ENCODE measurements around the gene SLC9A5.

The SLC9A5 gene

DNA sequence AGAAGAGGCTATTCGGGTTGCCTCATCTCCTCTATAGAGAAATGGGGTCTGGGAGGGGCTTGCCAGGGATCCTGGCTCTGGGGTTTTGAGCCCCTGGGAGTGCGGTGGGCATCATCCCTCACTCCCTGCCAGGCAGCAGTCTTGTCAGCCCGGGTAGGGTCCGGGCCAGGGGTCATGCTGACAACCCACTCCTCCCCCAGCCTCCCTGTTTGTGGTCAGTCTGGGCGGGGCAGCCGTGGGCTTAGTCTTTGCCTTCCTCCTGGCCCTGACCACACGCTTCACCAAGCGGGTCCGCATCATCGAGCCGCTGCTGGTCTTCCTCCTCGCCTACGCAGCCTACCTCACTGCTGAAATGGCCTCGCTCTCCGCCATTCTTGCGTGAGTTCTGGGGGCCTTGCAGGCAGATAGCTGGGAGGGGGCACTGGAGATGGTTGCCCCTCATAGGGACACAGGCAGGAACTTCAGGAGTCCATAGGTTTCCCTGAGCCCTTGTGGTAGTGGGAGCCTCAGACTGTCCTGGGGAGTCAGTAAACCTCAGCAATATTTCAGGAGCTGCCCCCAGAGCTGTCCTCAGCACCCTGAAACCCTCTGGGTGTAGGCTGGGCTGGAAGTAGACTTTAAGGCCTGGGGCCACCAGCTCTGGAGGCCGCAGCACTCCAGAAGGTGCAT, 6.9 kb downstream of the SLC9A5 start:
- no peak for DNase-seq
- no peaks in the 10 kb centered on the region for H3K4me1 Mint-ChIP-seq (ENCODE audit: low read depth)
- H3K27ac Mint-ChIP-seq: no peak overlapping the region
- no peaks in the 10 kb centered on the region for H3K9me3 Mint-ChIP-seq
- H3K27me3 Mint-ChIP-seq: peaks cover 3% of the 10 kb centered on the region
- H3K4me3 Mint-ChIP-seq: no peak overlapping the region
- H3K36me3 Mint-ChIP-seq (ENCODE audit: low read depth): peaks cover 2% of the 10 kb centered on the region

DNA sequence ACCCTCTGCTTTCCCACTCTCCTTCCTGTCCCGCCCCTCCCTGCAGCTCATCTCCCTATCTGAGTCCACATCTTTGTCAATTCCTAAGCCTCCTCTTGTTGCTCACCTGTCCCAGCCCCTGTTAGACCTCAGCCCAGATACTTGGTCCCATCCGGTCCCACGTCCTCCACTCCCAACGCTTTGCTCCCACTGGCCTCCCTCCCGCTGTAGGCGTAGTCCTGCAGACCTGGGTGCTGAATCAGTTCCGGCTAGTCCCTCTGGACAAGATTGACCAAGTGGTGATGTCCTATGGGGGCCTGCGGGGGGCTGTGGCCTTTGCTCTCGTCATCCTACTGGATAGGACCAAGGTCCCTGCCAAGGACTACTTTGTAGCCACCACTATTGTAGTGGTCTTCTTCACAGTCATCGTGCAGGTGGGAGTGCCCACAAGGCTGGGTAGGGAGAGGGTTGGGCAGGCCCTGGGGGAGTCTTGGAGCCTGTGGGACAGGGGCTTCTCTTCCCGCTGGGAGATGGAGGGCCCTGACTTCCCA, 8.0 kb downstream of the SLC9A5 start:
- peaks cover 3% of the 10 kb centered on the region for H3K27me3 Mint-ChIP-seq
- no peak overlapping the region for H3K27ac Mint-ChIP-seq

DNA sequence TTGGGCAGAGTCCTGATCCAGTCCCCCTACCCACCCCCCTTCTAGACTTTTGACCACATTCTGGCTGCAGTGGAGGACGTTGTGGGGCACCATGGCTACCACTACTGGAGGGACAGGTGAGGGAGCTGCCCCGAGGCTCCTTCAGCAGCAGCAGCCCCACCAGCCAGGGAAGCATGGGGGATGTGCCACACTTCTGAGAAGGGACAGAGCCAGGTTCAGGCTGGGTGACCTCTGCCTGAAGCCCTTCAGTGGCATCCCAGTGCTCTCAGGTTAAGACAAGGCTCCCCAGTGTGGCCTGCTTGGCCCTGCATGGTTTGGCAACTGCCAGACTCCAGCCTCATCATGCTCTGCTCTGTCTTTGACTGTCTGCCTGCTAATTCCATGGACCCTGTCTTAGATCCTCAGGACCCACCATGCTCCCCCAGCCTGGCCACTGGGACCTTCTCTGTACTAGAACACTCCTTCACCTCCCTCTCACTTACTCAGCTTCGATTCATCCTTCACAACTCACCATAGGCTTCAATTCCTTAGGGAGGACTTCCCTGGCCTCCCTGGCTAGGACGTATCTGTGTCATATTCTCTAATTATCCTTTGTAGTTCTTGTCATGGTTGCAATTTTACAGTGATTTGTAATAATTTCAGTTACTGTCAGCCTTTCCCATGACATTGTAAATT, 8.8 kb downstream of the SLC9A5 start:
- H3K27me3 Mint-ChIP-seq: peaks cover 3% of the 10 kb centered on the region
- H3K4me1 Mint-ChIP-seq (ENCODE audit: low read depth): peaks cover 2% of the 10 kb centered on the region
- no peaks in the 10 kb centered on the region for H3K9me3 Mint-ChIP-seq
- peaks cover 2% of the 10 kb centered on the region for H3K36me3 Mint-ChIP-seq (ENCODE audit: low read depth)
- H3K27ac Mint-ChIP-seq: no peak overlapping the region
- H3K4me3 Mint-ChIP-seq: no peak overlapping the region
- no peak for DNase-seq

More for the DNA sequence above, 8.0 kb downstream of the SLC9A5 start:
- Mint-ChIP-seq H3K4me1 (ENCODE audit: low read depth) (peaks cover 2% of the 10 kb centered on the region), H3K9me3 (no peaks in the 10 kb centered on the region), H3K4me3 (no peak overlapping the region), H3K36me3 (ENCODE audit: low read depth) (peaks cover 2% of the 10 kb centered on the region)
- no peak for DNase-seq

DNA sequence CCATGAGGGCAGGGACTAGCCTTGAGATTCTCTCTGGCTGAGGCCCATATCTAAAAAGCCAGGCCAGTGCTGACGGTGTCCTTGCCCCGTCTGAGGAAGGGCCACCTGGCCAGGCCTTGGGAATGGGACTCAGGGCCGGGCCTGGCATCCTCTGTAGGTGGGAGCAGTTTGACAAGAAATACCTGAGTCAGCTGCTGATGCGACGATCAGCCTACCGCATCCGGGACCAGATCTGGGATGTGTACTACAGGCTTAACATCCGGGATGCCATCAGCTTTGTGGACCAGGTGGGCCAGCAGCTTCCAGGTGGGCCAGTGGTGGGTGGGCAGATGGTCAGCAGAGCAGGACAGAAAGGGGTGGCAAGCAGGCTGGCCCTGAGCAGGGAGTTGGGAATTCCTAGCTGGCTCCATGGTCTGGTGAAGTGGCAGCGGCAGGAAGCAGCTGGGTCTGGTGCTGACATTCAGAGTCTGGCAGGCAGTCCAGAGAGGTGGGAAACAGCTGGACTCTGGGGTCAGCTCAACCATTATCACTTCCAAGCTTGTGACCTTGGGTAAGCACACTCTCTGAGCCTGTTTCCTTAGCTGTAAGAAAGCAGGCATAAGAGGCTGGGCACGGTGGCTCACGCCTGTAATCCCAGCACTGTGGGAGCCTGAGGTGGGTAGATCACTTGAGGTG, 9.5 kb downstream of the SLC9A5 start:
- Mint-ChIP-seq H3K9me3 (no peaks in the 10 kb centered on the region), H3K27ac (no peak overlapping the region), H3K4me1 (ENCODE audit: low read depth) (peaks cover 2% of the 10 kb centered on the region), H3K27me3 (peaks cover 3% of the 10 kb centered on the region), H3K4me3 (no peak overlapping the region), H3K36me3 (ENCODE audit: low read depth) (peaks cover 2% of the 10 kb centered on the region)
- DNase-seq: no peak

DNA sequence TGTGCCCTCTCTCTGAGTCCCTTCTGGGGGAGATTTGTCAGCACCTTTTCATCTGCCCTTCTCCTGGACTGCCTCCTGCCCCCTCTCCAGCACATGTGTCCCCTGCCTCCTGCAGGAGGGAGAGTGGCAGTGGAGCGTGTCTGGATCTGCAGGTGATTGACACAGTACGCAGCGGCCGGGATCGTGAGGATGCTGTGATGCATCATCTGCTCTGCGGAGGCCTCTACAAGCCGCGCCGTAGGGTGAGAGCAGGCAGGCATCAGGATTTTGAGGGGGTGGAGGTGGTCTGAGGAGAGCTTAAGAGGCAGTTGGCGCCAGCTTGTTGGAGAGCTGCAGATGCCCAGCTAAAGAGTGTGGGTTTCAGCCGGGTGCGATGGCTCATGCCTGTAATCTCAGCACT, 10.9 kb downstream of the SLC9A5 start:
- no peak for DNase-seq
- H3K27ac Mint-ChIP-seq: no peak overlapping the region
- H3K9me3 Mint-ChIP-seq: no peaks in the 10 kb centered on the region
- H3K4me3 Mint-ChIP-seq: no peak overlapping the region
- peaks cover 2% of the 10 kb centered on the region for H3K4me1 Mint-ChIP-seq (ENCODE audit: low read depth)
- H3K27me3 Mint-ChIP-seq: peaks cover 3% of the 10 kb centered on the region
- H3K36me3 Mint-ChIP-seq (ENCODE audit: low read depth): peaks cover 2% of the 10 kb centered on the region

DNA sequence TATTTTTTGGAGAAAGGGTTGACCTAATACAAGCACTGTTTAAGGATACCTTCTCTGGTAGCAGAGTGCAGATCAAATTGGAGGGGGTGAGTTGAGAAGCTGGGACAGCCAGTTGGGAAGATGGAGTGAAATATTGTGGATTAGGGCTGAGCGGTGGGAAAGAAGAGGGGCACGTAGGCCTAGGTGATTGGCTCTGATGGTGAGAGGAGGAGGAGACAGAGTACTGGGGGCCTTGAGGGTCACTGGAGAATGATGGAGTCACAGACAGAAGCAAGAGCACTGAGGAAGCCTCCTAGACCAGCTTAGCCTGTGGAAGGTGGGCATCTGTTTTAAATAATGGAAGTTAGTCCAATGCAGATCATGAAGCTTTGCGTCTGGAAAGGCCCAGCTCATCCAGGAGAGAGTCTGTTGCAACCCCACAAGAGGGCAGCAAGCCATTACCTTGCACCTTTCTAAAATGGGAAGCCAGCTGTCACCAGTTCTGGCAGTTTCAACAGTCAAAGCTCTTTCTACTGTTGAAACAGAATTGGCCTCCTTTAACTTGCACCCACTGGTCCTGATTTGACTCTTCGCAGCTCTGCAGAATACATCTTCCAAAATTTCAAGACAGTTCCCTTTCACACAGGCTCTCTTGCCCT, 11.8 kb downstream of the SLC9A5 start:
- H3K4me3 Mint-ChIP-seq: no peak overlapping the region
- H3K27ac Mint-ChIP-seq: no peak overlapping the region
- H3K4me1 Mint-ChIP-seq (ENCODE audit: low read depth): peaks cover 2% of the 10 kb centered on the region
- H3K9me3 Mint-ChIP-seq: no peaks in the 10 kb centered on the region
- DNase-seq: no peak
- peaks cover 3% of the 10 kb centered on the region for H3K27me3 Mint-ChIP-seq
- H3K36me3 Mint-ChIP-seq (ENCODE audit: low read depth): no peaks in the 10 kb centered on the region

DNA sequence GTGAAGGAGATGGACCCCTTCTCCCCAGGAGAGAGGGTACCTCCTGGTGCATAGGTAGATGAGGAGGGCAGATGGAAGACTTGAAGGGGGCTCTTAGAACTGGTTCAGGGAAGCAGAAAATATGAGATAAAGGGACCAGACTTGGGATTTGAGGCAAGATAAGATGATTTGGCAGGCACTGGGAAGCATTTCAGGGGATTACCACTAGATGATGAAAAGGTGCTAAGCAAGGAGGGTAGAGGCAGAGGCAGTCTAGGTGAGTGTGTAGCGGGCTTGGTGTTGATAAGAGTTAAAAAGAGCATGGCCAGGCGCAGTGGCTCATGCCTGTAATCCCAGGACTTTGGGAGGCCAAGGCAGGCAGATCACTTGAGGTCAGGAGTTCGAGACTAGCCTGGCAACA, 14.4 kb downstream of the SLC9A5 start:
- Mint-ChIP-seq H3K36me3 (ENCODE audit: low read depth) (no peaks in the 10 kb centered on the region), H3K4me1 (ENCODE audit: low read depth) (peaks cover 2% of the 10 kb centered on the region), H3K9me3 (no peaks in the 10 kb centered on the region), H3K27ac (no peak overlapping the region), H3K4me3 (no peak overlapping the region), H3K27me3 (peaks cover 3% of the 10 kb centered on the region)
- DNase-seq: no peak

DNA sequence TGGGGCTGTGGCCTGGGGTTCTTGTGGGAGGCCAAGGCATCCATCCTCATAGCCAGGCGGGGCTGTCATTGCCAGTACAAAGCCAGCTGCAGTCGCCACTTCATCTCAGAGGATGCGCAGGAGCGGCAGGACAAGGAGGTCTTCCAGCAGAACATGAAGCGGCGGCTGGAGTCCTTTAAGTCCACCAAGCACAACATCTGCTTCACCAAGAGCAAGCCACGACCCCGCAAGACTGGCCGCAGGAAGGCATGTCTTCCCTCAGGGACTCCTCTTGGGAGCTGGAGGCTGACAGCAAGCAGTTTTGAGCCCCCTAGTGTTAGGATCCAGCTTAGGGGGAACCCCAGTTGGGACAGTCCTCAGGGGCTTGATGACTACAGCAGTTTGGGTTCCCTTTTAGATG, 15.5 kb downstream of the SLC9A5 start:
- DNase-seq: no peak
- Mint-ChIP-seq H3K36me3 (ENCODE audit: low read depth) (no peaks in the 10 kb centered on the region), H3K27me3 (peaks cover 3% of the 10 kb centered on the region), H3K4me3 (no peak overlapping the region), H3K4me1 (ENCODE audit: low read depth) (peaks cover 2% of the 10 kb centered on the region), H3K27ac (no peak overlapping the region), H3K9me3 (no peaks in the 10 kb centered on the region)

DNA sequence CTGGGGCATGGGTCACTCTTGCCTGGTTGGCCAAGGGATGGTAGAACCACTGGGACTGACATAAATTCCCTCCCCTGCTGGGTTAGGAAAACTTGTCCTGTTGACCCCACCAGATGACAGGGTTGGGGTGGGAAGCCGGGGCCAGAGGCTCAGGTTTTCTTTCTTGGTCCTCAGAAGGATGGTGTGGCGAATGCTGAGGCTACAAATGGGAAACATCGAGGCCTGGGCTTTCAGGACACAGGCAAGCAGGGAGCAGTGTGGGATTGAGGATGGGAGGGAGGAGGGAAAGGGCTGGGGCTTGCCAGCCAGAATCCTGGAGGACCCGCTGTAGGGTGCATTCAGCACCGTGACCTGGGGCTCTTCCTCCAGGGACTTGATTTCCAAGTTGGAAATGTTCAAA, 16.1 kb downstream of the SLC9A5 start:
- H3K36me3 Mint-ChIP-seq (ENCODE audit: low read depth): no peaks in the 10 kb centered on the region
- H3K4me1 Mint-ChIP-seq (ENCODE audit: low read depth): peaks cover 2% of the 10 kb centered on the region
- no peak for DNase-seq
- no peaks in the 10 kb centered on the region for H3K27me3 Mint-ChIP-seq
- no peaks in the 10 kb centered on the region for H3K9me3 Mint-ChIP-seq
- H3K4me3 Mint-ChIP-seq: no peak overlapping the region
- no peak overlapping the region for H3K27ac Mint-ChIP-seq

DNA sequence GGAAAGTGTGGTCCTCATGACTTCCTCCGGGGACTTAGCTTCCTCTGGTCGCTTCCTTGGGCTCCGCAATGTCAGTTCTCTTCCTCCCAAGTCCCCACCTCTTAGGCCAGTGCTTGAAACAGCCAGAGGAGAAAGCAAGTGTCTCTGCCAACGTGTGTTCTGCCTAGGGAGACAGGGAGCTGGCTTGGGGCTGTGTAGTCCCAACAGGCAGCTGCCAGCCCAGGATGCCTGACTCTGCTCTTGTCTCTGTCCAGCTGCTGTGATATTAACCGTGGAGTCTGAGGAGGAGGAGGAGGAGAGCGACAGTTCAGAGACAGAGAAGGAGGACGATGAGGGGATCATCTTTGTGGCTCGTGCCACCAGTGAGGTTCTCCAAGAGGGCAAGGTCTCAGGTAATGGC, 17.1 kb downstream of the SLC9A5 start:
- Mint-ChIP-seq H3K9me3 (no peaks in the 10 kb centered on the region), H3K4me3 (no peak overlapping the region), H3K4me1 (ENCODE audit: low read depth) (peaks cover 1% of the 10 kb centered on the region), H3K27ac (no peak overlapping the region), H3K36me3 (ENCODE audit: low read depth) (no peaks in the 10 kb centered on the region), H3K27me3 (no peaks in the 10 kb centered on the region)
- no peak for DNase-seq

DNA sequence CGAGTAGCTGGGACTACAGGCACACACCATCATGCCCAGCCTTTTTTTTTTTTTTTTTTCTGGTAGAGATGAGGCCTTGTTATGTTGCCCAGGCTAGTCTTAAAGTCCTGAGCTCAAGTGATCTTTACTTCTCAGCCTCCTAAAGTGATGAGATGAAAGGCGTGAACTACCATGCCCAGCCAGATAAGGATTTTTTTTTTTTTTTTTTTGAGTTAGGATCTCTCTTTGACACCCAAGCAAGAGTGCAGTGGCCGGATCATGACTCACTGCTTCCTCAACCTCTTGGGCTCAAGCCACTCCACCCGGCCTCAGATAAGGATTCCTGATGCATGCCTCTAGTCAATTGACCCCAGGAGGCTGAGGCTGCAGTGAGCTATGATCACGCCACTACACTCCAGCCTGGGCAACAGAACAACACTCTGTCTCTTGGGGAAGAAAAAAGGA, 19.4 kb downstream of the SLC9A5 start:
- Mint-ChIP-seq H3K4me1 (ENCODE audit: low read depth) (no peaks in the 10 kb centered on the region), H3K27ac (no peak overlapping the region), H3K9me3 (no peaks in the 10 kb centered on the region), H3K4me3 (no peak overlapping the region), H3K27me3 (no peaks in the 10 kb centered on the region), H3K36me3 (ENCODE audit: low read depth) (peaks cover 6% of the 10 kb centered on the region)
- no peak for DNase-seq

DNA sequence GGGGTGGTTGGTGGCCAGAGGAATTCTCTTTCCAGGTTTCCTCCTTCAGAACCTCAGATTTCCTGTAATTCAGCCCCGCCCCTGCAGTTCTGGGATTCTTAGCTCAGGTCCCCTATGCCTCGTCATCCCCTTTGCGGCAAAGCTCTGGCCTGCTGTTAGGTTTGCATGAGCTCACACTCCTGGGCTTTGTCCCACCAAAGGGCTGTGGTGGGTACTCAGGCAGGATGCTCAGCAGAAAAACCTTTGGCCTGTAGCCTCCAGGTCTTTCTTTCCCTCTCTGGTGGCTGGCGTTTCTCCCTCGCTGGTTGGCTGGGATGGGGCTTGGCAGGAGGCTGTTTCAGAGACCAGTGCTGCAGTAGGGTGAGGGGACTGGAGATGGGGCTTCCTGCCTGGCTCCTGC, 21.0 kb downstream of the SLC9A5 start:
- H3K4me1 Mint-ChIP-seq (ENCODE audit: low read depth): no peaks in the 10 kb centered on the region
- no peaks in the 10 kb centered on the region for H3K27me3 Mint-ChIP-seq
- no peak overlapping the region for H3K27ac Mint-ChIP-seq
- peaks cover 8% of the 10 kb centered on the region for H3K36me3 Mint-ChIP-seq (ENCODE audit: low read depth)
- no peak overlapping the region for H3K4me3 Mint-ChIP-seq
- no peak for DNase-seq
- H3K9me3 Mint-ChIP-seq: no peaks in the 10 kb centered on the region

DNA sequence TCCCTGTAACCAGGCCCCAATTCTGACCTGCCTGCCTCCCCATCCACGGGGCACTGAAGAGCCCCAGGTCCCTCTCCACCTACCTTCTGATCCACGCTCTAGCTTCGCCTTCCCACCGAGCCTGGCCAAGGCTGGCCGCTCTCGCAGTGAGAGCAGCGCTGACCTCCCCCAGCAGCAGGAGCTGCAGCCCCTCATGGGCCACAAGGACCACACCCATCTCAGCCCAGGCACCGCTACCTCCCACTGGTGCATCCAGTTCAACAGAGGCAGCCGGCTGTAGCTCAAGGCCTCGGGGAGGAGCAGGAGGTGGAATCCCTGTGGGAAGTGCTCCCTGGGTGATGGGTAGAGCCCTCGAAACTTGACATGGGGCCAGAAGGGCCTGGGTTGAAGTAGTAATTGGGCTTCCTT, 22.2 kb downstream of the SLC9A5 start:
- Mint-ChIP-seq H3K27ac (no peak overlapping the region), H3K27me3 (no peaks in the 10 kb centered on the region), H3K9me3 (no peaks in the 10 kb centered on the region), H3K4me1 (ENCODE audit: low read depth) (peaks cover 3% of the 10 kb centered on the region), H3K4me3 (no peak overlapping the region), H3K36me3 (ENCODE audit: low read depth) (peaks cover 16% of the 10 kb centered on the region)
- no peak for DNase-seq

DNA sequence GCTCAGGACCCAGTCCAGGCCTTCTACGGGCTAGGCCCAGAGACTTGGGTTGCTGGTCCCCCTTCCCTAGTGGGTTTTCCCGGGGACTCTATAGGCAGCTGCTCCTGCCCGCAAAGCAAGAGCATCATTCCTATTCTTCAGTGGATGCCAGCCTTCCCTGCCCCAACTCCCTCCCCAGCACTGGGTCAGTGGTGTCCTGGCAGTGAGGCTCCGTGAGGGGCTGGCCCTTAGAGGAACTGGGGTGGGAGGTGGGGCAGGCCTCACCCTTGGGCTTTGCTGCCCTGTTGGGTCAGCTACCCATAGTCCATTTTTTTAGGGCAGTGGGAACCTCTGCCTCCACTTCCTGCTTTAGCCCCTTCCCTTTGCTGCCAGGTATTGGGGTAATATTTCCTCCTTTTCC, 22.7 kb downstream of the SLC9A5 start:
- Mint-ChIP-seq H3K27me3 (no peaks in the 10 kb centered on the region), H3K4me1 (ENCODE audit: low read depth) (peaks cover 6% of the 10 kb centered on the region), H3K36me3 (ENCODE audit: low read depth) (peaks cover 21% of the 10 kb centered on the region), H3K27ac (no peak overlapping the region), H3K9me3 (no peaks in the 10 kb centered on the region), H3K4me3 (no peak overlapping the region)
- DNase-seq: no peak

Measured in activated T-cell treated with anti-CD3 and anti-CD28 coated beads, Interleukin-2, amount 50 U/mL, for 24 hours (primary cell).